Measurements from ENCODE around the gene TBCD. TPM values are rescaled to one million over a fixed set of nuclear protein-coding genes. Genes with fewer than 3 reads are reported as not detected.
"Not testable (repeated sequence)": the region's sequence is repeated elsewhere in the genome, so short reads cannot be mapped to it uniquely, and the experiment has no call there.

Gene TBCD
- total RNA-seq, 1 donor from 2014 or later = 216 TPM

GRCh38 chr17:82964451-82964850 lies 212.6 kb downstream of the TBCD start:
- intact Hi-C loops (cut with micrococcal nuclease) = loop anchor here (5.0 kb wide), 1 partner anchor 113 kb away; the partner anchor contains the start of gene METRNL

GRCh38 chr17:82964851-82965341 lies 213.0 kb downstream of the TBCD start:
- intact Hi-C loops (cut with micrococcal nuclease) = loop anchor here (5.0 kb wide), 1 partner anchor 112 kb away; the partner anchor contains the start of gene METRNL

- intact Hi-C loops (cut with micrococcal nuclease) = no loop called here
Measured at GRCh38 chr17:82965371-82965770, 213.5 kb downstream of the TBCD start.

GRCh38 chr17:82966415-82966814 lies 214.6 kb downstream of the TBCD start:
- intact Hi-C loops (cut with micrococcal nuclease) = no loop called here

GRCh38 chr17:82967268-82968032 lies 215.6 kb downstream of the TBCD start:
- intact Hi-C loops (cut with micrococcal nuclease) = no loop called here

GRCh38 chr17:82968033-82968841 lies 216.4 kb downstream of the TBCD start:
- intact Hi-C loops (cut with micrococcal nuclease) = not testable (repeated sequence)

GRCh38 chr17:82970067-82970466 lies 218.2 kb downstream of the TBCD start:
- intact Hi-C loops (cut with micrococcal nuclease) = no loop called here

- intact Hi-C loops (cut with micrococcal nuclease) = no loop called here
Measured at GRCh38 chr17:82970818-82971590, 219.1 kb downstream of the TBCD start.

- intact Hi-C loops (cut with micrococcal nuclease) = no loop called here
Measured at GRCh38 chr17:82972836-82973372, 221.0 kb downstream of the TBCD start.

GRCh38 chr17:82973456-82974135 lies 221.7 kb downstream of the TBCD start:
- intact Hi-C loops (cut with micrococcal nuclease) = no loop called here

- intact Hi-C loops (cut with micrococcal nuclease) = no loop called here
Measured at GRCh38 chr17:82974136-82974952, 222.5 kb downstream of the TBCD start.

- intact Hi-C loops (cut with micrococcal nuclease) = no loop called here
Measured at GRCh38 chr17:82976982-82977488, 225.2 kb downstream of the TBCD start.

GRCh38 chr17:82977606-82978005 lies 225.7 kb downstream of the TBCD start:
- intact Hi-C loops (cut with micrococcal nuclease) = loop anchor here (1.0 to 2.0 kb wide), 2 partner anchors 9 to 113 kb away; no protein-coding TSS in a partner anchor

GRCh38 chr17:82978765-82979349 lies 227.0 kb downstream of the TBCD start:
- intact Hi-C loops (cut with micrococcal nuclease) = loop anchor here (1.0 to 2.0 kb wide), 2 partner anchors 7 to 114 kb away; no protein-coding TSS in a partner anchor

GRCh38 chr17:82979718-82980117 lies 227.9 kb downstream of the TBCD start:
- intact Hi-C loops (cut with micrococcal nuclease) = loop anchor here (2.0 kb wide), 1 partner anchor 115 kb away; no protein-coding TSS in a partner anchor

GRCh38 chr17:82980632-82981031 lies 228.8 kb downstream of the TBCD start:
- intact Hi-C loops (cut with micrococcal nuclease) = no loop called here

GRCh38 chr17:82981141-82981730 lies 229.4 kb downstream of the TBCD start:
- intact Hi-C loops (cut with micrococcal nuclease) = no loop called here

GRCh38 chr17:82983510-82984248 lies 231.8 kb downstream of the TBCD start:
- intact Hi-C loops (cut with micrococcal nuclease) = no loop called here
